Measurements from ENCODE around the gene TMED8.

GRCh38 chr14:77376771-77377501 is at the start of gene TMED8, which contains the start of gene SAMD15:
- TF ChIP-seq CEBPB (IDR thresholded peaks at IDR 0.05; ENCODE audit: borderline replicate concordance, low read depth, low read length) (no peak), RELA (CRISPR knock-in tag; IDR thresholded peaks at IDR 0.05) (no peak), SP1 (IDR thresholded peaks at IDR 0.05) (no peak), SP1 (CRISPR knock-in tag; IDR thresholded peaks at IDR 0.05) (no peak), SP2 (CRISPR knock-in tag; IDR thresholded peaks at IDR 0.05) (no peak)
- TF ChIP-seq, protein P1, sequence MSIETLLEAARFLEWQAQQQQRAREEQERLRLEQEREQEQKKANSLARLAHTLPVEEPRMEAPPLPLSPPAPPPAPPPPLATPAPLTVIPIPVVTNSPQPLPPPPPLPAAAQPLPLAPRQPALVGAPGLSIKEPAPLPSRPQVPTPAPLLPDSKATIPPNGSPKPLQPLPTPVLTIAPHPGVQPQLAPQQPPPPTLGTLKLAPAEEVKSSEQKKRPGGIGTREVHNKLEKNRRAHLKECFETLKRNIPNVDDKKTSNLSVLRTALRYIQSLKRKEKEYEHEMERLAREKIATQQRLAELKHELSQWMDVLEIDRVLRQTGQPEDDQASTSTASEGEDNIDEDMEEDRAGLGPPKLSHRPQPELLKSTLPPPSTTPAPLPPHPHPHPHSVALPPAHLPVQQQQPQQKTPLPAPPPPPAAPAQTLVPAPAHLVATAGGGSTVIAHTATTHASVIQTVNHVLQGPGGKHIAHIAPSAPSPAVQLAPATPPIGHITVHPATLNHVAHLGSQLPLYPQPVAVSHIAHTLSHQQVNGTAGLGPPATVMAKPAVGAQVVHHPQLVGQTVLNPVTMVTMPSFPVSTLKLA (IDR thresholded peaks at IDR 0.05) = no peak
